DMS53 treated with DMSO at 0.1 percent for 48 hours (cell line): ENCODE measurements around the gene OTOF.

ENCODE experiments used
- DNase-seq: peaks from one replicate; lab custom pipeline; 2025; ENCODE audit not compliant: unreplicated experiment; lab: John Stamatoyannopoulos, UW

Gene OTOF

GRCh38 chr2:26421961-26422360, 56.0 kb downstream of the OTOF start:
- DNase-seq, result no peak

DNA sequence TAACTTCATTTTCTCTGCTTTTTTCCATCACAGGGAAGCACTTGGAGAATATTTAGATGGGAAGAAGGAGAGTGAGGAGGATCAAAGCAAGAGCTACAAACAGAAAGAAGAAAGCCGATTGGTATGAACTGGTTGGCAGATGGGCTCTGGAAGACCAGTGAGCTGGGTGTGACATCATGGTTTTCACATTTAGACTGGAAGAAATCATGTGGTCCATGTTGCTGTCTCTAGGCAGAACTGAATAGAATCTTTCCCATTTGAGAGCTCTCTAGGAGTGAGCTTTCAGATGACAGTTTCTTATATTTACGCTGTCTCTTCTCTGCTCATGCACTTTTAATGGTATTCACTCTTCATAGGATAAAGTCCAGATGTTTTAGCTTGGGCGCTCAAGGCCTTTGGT, 63.6 kb downstream of the OTOF start:
- DNase-seq, result no peak

DNA sequence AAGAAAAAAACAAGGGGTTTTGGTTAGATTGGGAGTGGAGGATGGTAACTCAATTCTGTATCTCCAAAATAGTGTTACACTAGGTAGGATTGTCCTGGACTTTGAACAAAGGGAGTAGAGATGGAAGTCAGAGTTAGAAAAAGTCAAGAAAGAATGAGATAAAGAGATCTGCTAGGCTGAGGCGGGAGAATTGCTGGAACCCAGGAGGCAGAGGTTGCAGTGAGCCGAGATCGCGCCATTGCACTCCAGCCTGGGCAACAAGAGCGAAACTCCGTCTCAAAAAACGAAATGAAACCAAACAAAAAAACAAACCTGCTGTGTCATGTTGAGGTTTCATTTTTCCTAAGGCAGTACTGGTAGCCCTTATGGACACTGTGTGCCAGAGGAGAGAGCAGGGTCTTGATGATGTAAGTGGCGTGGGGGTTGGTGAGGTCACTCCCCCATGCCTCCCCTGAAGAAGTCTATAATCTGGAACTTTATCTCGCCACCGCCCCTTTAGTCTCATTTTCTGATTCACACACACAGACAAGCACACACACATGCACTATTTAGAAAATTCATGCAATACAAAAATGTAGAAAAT, 65.7 kb downstream of the OTOF start:
- DNase-seq, result no peak

GRCh38 chr2:26411419-26411818, 66.5 kb downstream of the OTOF start:
- DNase-seq, result no peak

- DNase-seq, result no peak
Measured at GRCh38 chr2:26410764-26411243, 67.1 kb downstream of the OTOF start.

DNA sequence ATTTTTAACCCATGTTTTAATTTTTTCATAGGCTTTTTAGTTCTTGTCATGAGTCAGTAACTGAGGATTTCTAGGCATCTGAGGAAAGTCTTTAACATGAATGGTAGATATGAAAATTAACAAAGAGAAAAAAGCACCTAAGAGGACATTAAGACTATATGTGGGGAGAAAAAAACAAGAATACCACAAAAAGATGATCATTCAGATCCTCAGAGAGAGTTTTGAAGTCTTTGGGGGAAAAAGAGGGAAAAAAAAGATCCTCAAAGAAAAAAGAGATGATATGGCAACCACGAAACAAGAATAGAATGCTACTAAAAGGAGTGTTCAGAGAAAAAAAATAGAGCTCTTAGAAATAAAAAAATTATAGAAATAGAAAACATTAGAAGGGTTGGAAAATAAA, 68.1 kb downstream of the OTOF start:
- DNase-seq, result no peak

- DNase-seq, result no peak
Measured at GRCh38 chr2:26407526-26407925, 70.4 kb downstream of the OTOF start.
